ENCODE data around the gene CAPN13. TPM values are rescaled to one million over a fixed set of nuclear protein-coding genes. Genes with fewer than 3 reads are reported as not detected.

CAPN13 gene
- total RNA-seq, 4 donors from 2014 or later = not detected

DNA sequence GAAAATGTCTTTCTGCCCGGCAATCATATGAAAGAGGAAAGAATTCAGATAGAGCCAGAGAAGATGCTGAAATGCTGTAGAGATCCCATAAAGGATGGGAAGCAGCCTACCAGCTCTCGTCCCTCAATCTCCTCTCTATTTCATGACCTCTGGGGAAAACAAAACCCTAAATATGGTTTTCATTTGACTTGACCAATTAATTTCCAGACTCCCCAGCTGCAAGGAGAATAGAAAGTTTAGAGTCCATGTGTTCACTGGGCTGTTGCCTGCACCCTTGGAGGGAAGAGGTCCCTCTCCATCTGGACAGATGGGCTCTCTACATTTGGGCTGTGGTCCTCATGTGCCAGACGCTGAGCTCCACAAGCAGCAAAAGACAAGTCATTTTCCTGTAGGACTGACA is 40.6 kb downstream of the CAPN13 start:
- Histone ChIP-seq H3K27me3 (peaks cover 0 to 19% (median 0%) of the 10 kb centered on the region in 4 donors), H3K36me3 (no peaks in the 10 kb centered on the region), H3K9me3 (no peaks in the 10 kb centered on the region), H3K27ac (replicated peaks in 1 of 4) (no peak overlapping the region), H3K4me1 (no peaks in the 10 kb centered on the region), H3K4me3 (no peak overlapping the region)
- TF ChIP-seq POLR2A (IDR thresholded peaks at IDR 0.05; ENCODE audit: low read depth) = no peak
- TF ChIP-seq EP300 (IDR thresholded peaks at IDR 0.05) = no peak
- TF ChIP-seq, protein P1, sequence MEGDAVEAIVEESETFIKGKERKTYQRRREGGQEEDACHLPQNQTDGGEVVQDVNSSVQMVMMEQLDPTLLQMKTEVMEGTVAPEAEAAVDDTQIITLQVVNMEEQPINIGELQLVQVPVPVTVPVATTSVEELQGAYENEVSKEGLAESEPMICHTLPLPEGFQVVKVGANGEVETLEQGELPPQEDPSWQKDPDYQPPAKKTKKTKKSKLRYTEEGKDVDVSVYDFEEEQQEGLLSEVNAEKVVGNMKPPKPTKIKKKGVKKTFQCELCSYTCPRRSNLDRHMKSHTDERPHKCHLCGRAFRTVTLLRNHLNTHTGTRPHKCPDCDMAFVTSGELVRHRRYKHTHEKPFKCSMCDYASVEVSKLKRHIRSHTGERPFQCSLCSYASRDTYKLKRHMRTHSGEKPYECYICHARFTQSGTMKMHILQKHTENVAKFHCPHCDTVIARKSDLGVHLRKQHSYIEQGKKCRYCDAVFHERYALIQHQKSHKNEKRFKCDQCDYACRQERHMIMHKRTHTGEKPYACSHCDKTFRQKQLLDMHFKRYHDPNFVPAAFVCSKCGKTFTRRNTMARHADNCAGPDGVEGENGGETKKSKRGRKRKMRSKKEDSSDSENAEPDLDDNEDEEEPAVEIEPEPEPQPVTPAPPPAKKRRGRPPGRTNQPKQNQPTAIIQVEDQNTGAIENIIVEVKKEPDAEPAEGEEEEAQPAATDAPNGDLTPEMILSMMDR (IDR thresholded peaks at IDR 0.05) = no peak
- TF ChIP-seq POLR2AphosphoS5 (IDR thresholded peaks at IDR 0.05) = no peak
- intact Hi-C loops (cut with DNase I) = no loop called here
- DNase-seq (ENCODE audit: extremely low spot score) = no peak
- WGBS = 56% methylated on average over 3 of the region's 3 CpGs

DNA sequence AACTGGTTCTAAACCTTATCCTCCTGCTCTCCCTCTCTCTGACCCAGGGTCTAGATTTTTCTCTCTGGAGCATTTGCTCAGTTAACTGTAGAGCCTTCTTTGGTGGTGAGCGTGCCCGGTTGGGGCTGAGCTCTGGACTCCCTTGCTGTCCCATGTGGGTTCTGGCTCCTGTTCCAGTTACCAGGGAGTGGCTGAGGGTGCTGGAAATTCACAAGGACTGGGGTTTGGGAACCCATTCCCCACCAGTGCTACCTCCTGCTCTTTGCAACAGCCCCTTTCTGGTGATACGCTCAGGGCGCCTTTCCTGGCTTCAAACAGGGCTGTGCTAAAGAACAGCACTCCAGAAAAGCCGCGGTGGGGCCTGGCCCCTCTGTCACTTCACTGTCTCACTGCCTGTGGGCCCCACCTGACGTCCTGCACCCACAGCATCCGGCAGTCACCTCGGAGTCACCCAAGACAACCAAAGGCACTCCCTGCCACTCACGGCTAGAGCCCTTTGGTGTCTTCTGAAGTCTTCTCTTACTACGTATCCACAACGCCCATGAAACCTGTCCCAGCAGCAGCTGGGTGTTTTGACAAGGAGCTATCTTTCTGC is 41.3 kb downstream of the CAPN13 start:
- DNase-seq (ENCODE audit: extremely low spot score) = no peak
- no peaks in the 10 kb centered on the region for H3K36me3 ChIP-seq
- H3K27ac ChIP-seq (replicated peaks in 1 of 4) = no peak overlapping the region
- 81% methylated on average over 12 of the region's 12 CpGs for WGBS
- H3K9me3 ChIP-seq = no peaks in the 10 kb centered on the region
- no peak overlapping the region for H3K4me3 ChIP-seq
- intact Hi-C loops (cut with DNase I) = no loop called here
- H3K4me1 ChIP-seq = no peaks in the 10 kb centered on the region
- peaks cover 0 to 19% (median 0%) of the 10 kb centered on the region in 4 donors for H3K27me3 ChIP-seq
- TF ChIP-seq POLR2AphosphoS5 (IDR thresholded peaks at IDR 0.05) (no peak), POLR2A (IDR thresholded peaks at IDR 0.05; ENCODE audit: low read depth) (no peak), EP300 (IDR thresholded peaks at IDR 0.05) (no peak)
- TF ChIP-seq, protein P1 (IDR thresholded peaks at IDR 0.05) = no peak

- no peaks in the 10 kb centered on the region for H3K36me3 ChIP-seq
- intact Hi-C loops (cut with DNase I) = no loop called here
- WGBS = 68% methylated on average over 3 of the region's 4 CpGs
- no peaks in the 10 kb centered on the region for H3K9me3 ChIP-seq
- H3K27me3 ChIP-seq = peaks cover 0 to 21% (median 0%) of the 10 kb centered on the region in 4 donors
- H3K27ac ChIP-seq (replicated peaks in 1 of 4) = no peak overlapping the region
- no peak for DNase-seq (ENCODE audit: extremely low spot score)
- H3K4me3 ChIP-seq = no peak overlapping the region
- TF ChIP-seq POLR2AphosphoS5 (IDR thresholded peaks at IDR 0.05) (no peak), POLR2A (IDR thresholded peaks at IDR 0.05; ENCODE audit: low read depth) (no peak), EP300 (IDR thresholded peaks at IDR 0.05) (no peak)
- TF ChIP-seq, protein P1 (IDR thresholded peaks at IDR 0.05) = no peak
- H3K4me1 ChIP-seq = no peaks in the 10 kb centered on the region
These were observed 42.1 kb downstream of the CAPN13 start for GRCh38 chr2:30765191-30765590.

DNA sequence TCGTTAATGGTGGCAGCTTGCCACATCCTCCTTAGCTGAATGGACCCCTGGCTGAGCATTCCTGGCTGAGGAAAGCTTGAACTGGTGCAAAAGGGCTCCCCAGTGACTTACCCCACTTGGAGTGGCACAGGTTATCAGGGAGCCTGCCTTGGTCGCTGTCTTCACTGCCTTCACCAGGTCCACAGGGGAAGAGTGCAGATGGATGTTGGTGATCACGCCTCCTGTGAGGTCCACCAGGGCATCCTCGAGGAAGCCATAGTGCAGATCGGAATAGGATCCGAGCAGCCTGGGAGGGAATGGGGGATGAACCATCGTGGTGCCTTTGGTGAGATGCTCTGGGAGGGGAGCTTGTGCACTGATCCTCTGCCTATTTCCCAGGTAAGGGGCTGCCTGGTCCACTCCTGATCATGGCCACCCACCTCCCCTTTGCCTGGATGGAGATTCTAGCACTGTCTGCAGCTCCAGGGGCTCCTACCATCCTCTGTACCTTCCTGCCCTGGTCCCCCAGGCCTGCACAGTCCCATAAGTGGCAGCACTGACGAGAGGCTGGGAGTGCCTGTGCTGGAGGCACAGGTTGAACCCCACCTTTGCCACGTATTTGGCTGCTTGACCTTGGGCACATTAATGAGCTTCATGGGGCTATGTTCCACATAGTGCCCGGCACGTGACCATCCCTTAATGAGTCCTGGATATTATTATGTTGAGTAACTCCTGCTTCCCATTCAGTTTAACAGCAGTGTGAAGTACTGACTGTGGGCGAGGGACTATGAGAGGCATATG is 43.0 kb downstream of the CAPN13 start:
- no peaks in the 10 kb centered on the region for H3K9me3 ChIP-seq
- TF ChIP-seq POLR2A (IDR thresholded peaks at IDR 0.05; ENCODE audit: low read depth) (no peak), POLR2AphosphoS5 (IDR thresholded peaks at IDR 0.05) (no peak), EP300 (IDR thresholded peaks at IDR 0.05) (no peak)
- TF ChIP-seq, protein P1 (IDR thresholded peaks at IDR 0.05) = no peak
- WGBS = 87% methylated on average over 10 of the region's 12 CpGs
- no peaks in the 10 kb centered on the region for H3K4me1 ChIP-seq
- peaks cover 0 to 28% (median 0%) of the 10 kb centered on the region in 4 donors for H3K27me3 ChIP-seq
- no peak overlapping the region for H3K4me3 ChIP-seq
- no peak overlapping the region for H3K27ac ChIP-seq (replicated peaks in 1 of 4)
- no peaks in the 10 kb centered on the region for H3K36me3 ChIP-seq
- intact Hi-C loops (cut with DNase I) = no loop called here
- DNase-seq (ENCODE audit: extremely low spot score) = no peak

Data from esophagus muscularis mucosa (tissue), 4 donors.